ENCODE measurements around the gene PGLYRP3.

Gene PGLYRP3, protein sequence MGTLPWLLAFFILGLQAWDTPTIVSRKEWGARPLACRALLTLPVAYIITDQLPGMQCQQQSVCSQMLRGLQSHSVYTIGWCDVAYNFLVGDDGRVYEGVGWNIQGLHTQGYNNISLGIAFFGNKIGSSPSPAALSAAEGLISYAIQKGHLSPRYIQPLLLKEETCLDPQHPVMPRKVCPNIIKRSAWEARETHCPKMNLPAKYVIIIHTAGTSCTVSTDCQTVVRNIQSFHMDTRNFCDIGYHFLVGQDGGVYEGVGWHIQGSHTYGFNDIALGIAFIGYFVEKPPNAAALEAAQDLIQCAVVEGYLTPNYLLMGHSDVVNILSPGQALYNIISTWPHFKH

DNA sequence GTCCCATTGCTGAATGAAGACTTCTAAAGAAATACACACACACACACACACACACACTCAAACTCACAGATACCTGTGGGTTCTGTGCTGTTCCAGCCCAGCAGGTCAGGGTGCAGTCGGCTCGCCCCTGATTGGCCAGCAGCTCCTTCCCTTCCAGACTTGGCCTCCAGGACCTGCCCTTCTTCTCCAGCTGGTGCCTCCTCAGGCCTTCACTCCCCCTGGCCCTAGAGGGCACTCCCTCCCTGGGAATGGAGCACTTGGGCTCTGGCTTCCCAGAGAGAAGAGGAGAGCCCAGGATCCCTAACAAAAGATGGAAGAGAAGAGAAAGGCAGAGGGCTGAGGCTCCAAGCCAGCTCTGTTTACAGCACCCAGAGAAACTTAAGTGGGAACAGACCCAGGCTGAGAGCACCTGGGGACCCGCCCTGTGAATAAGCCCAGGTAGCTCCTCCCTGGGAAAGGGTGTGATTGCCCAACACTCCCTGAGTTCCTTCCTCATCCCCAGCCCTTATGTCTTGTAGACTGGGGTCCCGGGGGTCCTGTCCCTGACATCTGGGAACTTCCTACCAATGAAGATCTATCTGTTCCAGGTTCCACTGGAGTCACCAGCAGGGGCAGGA is at the start of gene PGLYRP3:
TSS of gene PGLYRP3 (minus strand) at position 383 of the 617 bp plus-strand sequence. CDS start 2,287 bp downstream, outside the sequence.
- DNase-seq = no peak

DNA sequence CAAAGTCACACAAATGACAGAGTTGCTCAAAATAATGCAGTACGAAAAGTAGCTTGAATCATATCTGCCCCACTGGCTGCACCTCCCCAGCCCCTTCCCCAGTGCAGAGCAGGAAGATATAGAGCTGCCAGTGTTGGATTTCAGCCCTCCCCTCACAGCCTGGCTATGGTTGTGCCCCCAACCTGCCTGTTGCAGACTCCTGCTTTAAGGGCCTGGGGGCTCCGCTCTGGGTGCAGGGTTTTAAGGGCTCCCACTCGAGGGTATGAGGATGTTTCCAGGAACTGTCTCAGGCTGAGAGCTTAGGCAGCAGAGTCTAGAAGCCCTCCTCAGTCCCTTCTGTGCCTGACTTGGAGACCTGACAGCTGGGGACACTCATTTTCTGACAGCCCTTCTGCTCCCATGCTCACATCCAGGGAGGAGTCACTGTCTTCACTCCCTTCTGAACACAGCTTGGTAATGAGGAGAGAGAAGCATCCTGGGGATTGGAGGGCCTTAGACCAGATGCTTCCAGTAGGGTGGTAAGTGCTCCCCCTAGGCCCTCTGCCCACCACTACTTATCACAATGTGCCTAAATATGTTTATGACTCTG is 49.5 kb upstream of the PGLYRP3 start:
- no peak for DNase-seq

DNA sequence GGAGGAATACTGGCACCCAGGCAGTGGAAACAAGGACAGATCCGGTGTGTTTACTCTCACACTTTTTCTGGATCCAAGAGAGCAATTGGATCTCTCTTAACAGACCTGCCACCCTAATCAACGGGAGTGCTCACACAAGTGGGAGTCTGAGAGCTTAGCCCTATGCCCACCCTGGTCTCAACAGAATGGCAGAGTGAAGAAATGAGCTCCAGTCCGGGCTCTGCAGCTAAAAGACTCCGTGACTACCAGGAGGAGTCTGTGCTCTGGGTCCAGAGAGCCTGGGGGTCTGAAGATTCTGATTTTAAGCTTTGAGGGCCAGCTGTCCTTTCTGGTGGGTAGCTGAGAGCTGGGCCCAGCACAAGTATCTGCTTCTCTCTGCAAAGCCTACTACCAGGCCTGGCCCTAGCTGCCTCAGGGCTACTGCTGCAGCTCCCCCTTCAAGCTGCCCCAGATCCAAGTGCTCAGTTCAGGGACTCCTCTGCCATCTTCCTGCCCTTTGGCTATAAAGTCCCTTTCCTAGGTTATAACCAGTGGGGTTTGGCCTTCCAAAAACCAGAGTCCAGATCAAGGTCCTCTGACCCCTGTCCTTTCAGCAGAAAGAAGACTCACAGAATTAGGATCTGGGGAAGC is 48.8 kb upstream of the PGLYRP3 start:
- DNase-seq = no peak

DNA sequence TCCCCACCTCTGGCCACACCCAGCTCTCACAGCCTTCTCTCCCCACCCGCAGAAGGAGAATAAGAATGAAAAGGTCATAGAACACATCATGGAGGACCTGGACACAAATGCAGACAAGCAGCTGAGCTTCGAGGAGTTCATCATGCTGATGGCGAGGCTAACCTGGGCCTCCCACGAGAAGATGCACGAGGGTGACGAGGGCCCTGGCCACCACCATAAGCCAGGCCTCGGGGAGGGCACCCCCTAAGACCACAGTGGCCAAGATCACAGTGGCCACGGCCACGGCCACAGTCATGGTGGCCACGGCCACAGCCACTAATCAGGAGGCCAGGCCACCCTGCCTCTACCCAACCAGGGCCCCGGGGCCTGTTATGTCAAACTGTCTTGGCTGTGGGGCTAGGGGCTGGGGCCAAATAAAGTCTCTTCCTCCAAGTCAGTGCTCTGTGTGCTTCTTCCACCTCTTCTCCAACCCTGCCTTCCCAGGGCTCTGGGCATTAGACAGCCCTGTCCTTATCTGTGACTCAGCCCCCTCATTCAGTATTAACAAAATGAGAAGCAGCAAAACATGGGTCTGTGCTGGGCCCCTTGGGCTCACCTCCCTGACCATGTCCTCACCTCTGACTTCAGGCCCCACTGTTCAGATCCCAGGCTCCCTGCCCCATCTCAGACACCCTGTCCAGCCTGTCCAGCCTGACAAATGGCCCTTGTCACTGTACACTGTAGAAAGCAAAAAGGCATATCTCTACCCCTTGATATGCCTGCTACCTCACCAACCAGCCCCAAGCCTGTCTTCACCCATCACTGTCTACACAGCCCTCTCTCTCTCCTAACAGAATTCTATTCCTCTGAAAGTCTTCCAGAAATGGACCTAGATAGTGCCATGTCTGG is 48.1 kb upstream of the PGLYRP3 start:
- DNase-seq = no peak

DNA sequence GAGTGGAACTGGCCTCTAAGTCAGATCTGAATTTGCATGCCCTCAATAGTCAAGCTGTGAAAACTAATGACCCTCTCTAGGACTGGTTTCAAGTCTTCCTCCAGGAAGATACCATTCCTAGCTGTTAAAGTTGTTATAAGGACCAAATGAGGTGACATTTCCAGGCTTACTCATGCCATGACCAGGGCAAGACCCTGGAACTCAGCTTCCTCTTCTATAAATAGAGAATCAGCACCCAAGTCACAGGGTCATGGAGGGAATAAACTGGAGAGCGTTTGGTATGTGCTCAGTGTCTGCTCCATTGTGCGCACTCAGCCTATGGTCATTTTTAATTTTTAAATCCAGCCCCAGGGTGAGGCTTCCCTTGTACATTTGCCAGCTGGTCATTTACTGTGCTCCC is 47.4 kb upstream of the PGLYRP3 start:
- DNase-seq = no peak

DNA sequence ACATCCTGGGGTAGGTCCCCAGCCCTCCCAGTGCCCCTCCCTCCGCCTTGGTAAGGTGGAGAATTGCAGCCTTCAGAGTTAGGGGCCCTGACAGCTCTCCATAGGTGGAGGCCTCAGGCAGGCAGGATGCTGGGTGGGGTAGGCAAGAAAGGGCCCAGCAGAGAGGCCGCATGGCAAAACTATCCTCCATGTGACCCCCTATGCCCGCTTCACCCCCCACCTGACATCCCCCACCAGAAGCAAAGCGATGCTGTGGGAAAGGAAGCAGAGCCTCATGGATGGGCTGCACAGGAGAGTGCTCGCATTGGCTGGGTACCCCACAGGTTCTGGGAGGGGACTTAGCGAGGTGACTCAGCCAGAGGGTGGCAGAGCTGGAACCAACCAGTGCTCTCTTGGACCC is 46.5 kb upstream of the PGLYRP3 start:
- DNase-seq = no peak

DNA sequence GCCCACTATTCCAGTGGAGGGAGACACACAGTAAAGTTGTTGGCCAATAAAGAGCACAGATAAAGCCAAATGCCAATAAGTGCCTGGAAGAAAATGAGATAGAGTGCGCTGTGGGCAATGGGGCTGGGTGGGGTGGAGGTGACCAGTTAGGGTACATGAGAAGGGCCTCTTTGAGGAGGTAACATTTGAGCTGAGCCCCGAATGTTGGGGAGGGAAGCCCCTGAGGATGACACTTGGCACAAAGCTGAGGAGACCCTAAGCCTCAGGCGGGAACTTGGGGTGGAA is 45.9 kb upstream of the PGLYRP3 start:
- no peak for DNase-seq

DNA sequence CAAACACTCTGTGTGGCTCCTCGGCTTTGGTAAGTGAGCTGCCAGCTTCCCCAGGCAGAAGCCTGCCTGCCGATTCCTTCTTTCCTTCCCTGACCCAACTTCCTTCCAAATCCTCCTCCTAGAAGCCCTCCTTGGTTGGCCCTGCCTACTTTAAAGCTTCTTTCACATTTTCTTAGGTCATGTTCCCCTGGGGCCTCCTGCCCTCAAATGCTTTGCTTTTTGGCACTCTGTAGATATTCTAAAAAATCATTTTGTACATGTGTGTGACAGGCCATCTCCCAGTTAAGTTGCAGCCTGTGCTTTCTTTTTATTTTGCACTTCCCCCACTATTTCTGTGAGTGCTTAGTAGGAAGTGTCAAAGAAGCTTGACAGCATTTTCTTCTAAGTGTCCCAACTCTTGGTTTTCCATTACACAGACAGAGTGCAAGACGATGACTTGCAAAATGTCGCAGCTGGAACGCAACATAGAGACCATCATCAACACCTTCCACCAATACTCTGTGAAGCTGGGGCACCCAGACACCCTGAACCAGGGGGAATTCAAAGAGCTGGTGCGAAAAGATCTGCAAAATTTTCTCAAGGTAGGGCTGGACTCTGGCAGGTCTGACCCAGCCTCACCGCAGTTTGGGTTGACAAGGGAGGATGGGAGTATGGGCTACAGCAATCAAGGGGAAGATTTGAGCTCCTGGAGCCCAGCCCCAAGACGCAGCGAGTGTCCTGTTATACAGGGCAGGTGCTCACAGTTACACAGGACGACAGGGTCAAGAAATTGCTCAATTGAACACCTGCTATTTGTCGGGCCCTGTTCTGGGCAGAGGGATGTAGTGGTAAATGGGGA is 45.3 kb upstream of the PGLYRP3 start, which contains the start of gene S100A9:
TSS of gene S100A9 (plus strand) at position 2 of the 838 bp plus-strand sequence. CDS start at position 432, 430 bp downstream.
- no peak for DNase-seq

DNA sequence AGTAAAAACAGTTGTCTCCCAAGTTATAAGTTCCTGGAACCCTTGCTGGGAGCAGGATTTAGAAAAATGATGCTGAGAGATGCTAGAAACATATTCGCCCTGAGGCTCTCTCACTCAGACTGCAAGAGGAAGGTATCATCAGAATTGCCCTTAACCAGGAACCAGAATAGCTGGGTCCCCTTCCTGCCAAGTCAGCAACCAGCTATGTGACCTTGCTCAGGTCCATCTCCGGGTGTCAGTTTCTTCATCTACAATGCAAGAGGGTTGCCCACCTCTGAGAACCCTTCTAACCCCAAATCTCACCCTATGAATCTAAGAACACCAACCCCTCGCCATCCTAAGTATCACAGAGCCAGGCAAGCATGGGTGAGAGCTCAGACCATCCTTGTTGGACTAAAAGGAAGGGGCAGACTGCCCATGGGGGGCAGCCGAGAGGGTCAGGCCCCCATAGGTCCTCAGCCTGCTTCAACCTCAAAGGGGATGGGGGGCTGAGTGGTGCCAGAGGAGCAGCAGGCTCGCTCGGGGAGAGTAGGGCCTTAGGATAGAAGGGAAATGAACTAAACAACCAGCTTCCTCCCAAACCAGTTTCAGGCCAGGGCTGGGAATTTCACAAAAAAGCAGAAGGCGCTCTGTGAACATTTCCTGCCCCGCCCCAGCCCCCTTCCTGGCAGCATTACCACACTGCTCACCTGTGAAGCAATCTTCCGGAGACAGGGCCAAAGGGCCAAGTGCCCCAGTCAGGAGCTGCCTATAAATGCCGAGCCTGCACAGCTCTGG is 44.5 kb upstream of the PGLYRP3 start:
- no peak for DNase-seq

DNA sequence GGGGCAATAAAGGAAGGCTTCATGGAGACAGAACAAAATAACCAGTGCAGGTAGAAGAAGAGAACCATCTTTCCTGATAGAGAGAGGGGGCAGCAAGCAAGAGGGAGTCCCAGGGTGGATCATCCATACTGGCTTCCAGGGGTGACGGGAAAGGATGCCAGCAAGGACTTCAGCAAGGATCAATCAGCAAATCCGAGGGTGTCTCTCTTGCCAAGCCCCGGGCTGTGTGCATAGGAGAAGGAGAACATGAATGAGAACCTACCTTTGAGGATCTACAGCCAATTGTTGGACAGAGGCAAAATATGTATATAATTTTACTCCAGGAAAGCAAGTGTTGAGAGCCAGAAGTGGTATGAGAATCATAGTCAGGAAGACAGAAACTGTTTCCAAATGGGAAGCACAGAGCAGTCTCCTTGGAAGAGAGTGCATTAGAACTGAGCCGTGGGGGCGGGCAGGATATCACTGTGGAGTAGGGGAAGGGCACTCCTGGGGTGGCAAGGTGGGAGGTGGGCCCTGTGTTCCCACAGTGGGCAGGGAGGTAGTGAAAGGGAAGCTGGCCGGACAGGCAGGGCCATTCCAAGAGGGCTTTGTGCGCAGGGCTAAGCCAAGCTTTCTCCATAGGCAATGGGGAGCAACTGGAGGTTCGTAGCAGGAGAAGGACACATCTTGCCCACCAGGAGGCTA is 43.8 kb upstream of the PGLYRP3 start:
- DNase-seq = no peak

DNA sequence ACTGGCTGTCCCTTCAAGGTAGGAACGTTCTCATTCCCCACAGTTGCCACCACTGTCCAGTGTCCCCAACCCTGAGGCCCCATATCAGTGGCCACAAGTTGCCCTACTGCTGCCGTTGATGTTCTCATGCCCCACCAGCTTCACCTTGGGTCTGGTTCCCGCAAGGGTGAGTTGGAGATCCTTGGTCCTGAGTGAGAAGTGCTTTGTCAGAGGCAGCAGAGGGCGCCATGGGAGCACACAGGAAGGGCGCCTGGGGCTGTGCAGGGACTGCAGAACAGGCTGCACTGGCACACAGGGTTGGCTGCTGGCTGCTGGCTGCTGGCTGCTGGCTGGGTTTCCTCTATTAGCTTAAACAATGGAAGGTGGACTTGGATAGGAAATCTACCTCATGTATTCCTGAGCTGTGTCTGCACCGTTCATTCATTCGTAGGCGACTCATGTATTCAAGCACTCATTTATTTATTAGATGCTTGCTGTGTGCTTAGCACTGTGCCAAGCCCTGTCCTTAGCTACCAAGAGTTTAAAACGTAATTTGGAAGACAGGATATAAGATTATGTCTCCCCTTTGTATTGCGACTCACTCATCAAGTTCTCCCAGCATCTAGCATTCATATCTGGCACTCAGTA is 42.8 kb upstream of the PGLYRP3 start:
- peak; percentile 16 for DNase-seq

DNA sequence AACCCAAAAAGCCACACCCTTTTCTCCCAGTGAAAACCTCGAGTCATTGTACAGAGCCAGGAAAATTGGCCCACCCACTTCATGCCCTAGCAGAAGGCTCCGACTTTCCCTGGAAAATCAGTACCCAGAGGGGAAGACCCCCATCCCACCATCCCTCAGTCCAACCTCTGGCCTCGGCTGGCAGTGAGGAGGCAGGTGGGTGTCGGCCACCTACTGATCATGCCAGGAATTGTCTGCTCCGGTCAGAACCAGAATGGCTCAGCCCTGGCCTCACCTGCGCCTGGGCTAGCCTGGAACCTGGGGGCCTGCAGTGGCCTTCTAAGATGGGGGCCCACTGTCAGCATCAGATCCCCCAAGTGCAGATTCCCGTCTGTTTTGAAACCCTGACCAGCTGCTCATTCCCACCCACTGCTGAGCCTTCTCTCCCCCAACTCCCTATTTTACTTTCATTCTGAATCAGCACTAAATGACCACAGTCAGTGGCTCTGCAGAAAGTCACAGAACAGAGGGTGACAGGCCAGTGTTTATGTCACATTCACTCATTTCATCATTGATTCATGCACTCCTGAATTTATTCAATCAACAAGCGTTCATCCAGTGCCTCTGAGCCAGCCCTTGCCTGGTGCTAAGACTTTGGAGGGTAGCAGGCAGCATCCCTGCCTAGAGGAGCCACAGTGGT is 41.9 kb upstream of the PGLYRP3 start:
- DNase-seq = no peak

DNA sequence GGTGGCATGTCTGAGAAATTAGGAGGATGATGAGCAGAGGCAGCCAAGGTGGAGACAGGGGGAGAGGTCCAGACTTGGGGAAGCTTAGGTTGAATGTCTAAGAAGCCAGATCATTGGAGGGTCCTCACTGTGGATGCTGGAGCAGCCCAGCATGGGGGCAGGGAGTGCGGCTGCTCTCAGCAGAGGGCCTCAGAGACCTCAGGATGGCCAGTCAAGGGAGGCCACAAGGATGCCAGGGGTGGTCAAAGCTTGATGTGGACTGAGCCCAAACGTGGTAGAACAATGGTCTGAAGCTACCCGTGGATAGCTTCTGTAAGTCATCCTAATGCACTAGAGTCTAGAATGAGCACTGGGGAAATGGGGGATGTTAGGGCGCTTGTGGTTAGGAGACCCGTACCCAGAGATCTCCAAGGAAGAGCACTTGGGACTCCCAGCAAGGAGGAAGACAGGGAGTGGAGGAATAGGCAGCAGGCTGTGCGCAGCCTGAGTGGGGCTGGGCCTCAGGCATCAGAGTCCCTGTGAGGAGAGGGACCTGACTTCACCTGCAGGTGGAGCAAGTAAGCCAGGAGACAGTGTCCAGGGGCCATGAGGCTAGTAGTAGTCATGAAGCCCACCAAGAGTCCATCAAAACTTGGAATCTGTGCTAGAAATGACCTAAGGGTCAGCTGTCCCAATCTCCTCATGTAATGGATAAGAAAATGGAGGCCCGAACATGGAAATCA is 40.6 kb upstream of the PGLYRP3 start:
- DNase-seq = no peak

DNA sequence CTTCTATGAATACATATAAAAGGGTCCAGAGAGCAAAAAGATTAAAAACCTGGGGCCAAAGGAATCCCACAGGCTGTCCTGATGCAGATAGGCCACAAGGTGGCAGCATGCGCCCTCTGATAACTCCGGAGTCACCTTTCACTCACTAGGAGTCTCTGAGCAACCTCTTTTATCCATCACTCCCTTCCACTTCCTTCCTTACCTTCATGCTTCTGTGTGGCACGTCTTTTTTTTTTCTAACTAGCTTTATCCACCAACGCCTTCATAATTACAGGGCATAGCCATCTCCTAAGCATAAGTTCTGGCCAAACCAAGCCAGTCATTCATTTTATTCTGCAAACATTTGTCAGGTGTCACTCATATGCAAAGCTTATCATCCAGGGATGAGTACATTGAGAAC is 39.8 kb upstream of the PGLYRP3 start:
- no peak for DNase-seq

DNA sequence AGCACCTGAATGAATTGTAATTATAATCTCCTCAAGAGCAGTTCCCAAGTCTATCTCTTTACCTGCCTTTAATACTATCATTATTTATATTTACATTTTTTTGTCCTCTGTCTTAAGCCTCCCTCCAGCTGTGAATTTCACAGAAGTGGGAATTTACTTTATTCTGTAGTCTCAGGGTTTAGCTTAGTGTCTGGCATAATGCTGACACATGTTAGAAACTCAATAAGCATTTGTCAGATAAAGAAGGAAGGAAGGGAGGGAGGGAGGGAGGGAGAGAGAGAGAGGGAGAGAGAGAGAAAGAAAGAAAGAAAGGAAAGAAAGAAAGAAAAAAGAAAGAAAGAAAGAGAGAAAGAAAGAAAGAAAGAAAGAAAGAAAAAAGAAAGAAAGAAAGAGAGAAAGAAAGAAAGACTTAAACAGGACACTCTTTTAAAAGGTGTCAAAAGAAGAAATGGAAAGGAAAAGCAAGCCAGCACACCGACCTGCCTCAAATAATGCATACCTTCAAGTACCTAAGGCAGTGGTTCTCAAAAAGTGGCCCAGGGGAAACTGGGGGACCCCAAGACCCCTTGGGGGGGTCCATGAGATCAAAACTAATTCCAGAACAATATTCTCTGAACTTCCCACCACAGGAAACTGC is 37.7 kb upstream of the PGLYRP3 start:
- no peak for DNase-seq

DNA sequence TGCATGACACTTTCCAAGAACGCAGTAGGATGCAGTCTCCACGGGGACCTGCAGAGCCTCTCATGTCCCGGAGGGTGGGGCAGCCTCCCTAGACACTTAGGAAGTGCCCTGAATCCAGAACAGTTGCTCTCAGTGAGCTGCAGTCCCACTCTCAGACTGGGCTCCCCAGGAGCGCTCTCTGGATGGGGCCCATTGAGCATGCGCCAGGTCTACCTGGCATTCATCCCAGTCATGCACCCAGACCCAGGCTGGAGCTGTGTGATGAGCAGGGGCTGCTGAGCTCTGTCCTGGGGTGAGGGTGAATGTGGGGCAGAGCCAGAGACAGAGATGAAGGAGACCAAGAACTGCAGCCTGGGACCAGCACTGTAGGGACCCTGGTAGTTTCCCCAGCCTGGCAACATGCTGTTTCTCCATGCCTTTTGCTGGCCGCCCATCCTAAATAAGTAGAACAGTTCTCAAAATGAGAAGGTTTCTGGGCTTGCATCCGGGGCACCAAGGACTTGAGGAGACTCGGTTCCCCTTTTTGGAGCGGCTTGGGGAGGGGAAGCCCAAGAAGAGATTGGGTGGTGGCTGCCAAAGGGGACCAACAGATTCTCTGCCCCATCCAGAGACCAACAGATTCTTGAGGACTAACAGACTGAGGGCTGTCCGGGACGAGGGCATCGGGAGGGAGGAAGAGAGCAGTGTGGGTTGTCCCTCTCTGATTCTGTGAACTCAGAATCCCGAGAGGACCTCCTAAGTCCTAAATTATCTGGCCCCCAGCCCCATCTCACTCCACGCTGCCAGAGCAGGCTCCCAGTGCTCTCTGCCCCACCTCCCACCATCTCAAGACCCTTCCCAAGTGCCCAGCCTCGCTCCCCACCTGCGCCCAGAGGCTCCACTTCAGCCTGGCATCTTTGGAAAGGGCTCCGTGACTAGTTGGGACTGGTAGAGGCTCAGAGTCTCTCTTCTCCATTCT is 36.9 kb upstream of the PGLYRP3 start:
- no peak for DNase-seq
